Muscle of arm (tissue), 12 donors: ENCODE data around the gene PC. TPM values are rescaled to one million over a fixed set of nuclear protein-coding genes. Genes with fewer than 3 reads are reported as not detected.
"Not testable (repeated sequence)": the region's sequence is repeated elsewhere in the genome, so short reads cannot be mapped to it uniquely, and the experiment has no call there.

Experiments
- DNase-seq: peaks from one replicate; pipeline ENCODE4 v3.0.0-alpha.2; 2013
- polyA plus RNA-seq, 12 donors: library from polyadenylated mRNA; unstranded; fragments of 120-200 nt; gene quantifications; one replicate each; pipeline ENCODE4 v1.2.1, GENCODE V29; 2013; ENCODE audit not compliant: insufficient read length in 12 of 12

PC gene
- polyA plus RNA-seq, 12 donors, result 5.3 to 22.8 (median 15.5) TPM; not detected in 1

DNA sequence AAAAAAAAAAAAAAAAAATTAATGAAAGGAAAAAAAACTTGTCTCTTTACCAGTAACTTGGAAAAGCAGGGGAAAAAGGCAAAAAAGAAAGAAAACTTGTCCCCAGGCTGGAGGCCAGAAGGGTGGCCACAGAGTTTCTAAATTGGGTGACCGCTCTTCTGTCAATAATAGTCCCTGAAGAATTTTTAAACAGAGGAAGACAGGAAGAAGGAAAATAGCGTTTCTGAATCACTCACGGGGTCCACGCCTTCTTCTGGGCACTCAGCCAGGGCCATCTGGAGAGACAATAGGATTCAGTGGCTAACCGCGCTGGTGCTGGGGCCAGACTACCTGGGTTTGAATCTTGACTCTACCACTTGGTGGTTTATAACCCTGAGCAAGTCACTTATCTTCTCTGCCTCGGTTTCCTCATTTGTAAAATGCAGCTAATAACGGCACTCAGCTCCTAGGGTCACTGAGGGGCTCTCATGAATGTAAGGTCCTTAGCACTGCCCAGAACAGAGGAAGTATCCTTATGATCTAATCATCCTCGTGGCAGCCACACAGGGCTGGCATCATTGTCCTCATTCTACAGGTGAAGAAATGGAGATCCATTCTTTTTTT lies 23.9 kb upstream of the PC start:
- DNase-seq, result peak; percentile 87

DNA sequence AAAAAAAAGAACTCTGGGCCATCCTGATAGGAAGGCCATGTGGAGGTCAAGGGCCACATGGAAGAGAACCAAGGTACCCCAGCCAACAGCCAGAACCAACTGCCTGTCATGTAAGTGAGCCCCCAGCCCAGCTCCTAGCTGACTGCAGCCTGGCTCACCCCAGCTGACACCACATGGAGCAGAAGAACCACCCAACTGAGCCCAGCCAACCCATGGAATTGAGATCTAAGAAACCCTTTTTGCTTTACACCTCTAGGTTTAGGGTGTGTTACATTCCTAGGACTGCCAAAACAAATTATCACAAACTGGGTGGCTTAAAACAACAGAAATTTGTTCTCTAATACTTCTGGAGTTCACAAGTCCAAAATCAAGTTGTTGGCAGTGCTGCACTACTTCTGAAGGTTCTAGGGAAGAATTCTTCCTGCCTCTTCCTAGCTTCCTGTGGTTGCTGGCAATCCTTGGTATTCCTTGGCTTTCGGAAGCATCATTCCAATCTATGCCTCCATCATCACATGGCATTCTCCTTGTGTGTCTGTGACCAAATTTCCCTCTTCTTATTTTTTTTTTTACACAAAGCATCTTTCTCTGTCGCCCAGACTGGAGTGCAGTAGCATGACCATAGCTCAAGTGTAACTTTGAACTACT lies 21.3 kb upstream of the PC start:
- DNase-seq, result no peak

DNA sequence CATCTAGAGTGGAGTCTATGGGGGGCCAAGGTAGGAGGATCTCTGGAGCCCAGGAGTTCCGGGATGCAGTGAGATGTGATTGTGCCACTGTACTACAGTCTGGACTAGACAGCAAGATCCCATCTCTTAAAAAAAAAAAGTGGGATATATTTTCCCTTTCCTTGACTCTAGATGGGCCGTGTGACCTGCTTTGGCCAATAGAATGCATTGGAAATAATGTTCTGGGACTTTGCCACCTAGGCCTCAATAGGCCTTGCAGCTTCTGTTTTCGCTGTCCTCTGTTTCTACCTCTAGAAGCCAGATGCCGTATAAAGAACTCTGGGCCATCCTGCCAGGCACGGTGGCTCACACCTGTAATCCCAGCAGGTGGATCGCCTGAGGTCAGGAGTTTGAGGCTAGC lies 20.5 kb upstream of the PC start:
- DNase-seq, result no peak

DNA sequence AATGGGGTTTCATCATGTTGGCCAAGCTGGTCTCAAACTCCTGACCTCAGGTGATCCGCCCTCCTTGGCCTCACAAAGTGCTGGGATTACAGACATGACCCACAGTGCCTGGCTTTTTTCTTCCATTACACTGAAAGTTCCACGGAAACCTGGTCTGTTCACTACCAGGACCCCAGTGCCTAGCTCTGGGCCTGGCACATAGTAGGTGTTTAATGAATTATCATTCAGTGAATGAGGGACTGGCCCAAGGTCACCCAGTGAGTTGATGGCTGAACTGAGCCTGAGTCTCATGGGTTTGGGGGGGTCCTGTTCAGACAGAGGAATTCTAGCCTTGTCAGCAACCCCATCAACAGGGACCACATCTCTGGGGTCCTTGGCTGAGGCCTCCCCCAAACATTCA lies 20.0 kb upstream of the PC start:
- no peak for DNase-seq

DNA sequence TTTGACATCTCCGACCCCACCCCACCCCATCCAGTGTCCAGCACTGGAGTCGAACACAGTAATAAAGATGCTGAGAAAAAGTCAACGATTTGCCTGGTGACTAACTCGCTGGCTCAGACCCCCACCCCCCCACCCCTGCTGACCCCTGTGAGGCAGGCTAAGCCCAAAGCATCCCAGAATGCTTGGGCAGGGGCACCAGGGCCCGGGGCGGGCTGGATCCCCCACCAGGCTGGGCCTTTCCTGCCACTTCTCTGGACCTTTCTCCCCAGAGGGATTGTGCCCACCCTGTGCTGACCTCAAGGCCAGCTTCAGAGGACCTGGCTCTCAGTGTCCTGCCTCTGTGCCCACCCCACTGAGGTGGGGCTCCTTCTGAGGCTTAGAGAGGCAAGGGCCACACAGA lies 18.7 kb upstream of the PC start:
- no peak for DNase-seq

DNA sequence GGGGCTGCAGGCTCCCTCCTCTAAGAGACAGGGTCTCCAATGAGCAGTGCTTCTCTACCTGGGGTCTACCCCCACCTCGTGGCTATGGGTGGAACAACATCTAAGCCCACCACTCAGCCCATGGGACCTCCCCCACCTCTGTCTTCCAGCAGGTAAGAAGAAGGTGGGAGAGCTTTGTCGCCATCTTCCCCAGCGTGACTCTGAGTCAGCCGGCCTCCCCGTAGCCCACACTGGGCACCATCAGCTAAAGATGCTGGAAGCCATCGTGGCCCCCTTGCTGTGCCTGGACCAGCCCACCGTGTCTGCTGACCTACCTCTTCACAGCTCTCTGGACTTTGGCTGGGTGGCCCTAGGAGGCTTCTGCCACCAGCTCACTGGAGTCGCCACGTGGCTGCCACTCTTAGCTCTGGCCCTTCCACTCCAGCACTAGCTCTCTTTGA lies 17.9 kb upstream of the PC start:
- DNase-seq, result no peak

DNA sequence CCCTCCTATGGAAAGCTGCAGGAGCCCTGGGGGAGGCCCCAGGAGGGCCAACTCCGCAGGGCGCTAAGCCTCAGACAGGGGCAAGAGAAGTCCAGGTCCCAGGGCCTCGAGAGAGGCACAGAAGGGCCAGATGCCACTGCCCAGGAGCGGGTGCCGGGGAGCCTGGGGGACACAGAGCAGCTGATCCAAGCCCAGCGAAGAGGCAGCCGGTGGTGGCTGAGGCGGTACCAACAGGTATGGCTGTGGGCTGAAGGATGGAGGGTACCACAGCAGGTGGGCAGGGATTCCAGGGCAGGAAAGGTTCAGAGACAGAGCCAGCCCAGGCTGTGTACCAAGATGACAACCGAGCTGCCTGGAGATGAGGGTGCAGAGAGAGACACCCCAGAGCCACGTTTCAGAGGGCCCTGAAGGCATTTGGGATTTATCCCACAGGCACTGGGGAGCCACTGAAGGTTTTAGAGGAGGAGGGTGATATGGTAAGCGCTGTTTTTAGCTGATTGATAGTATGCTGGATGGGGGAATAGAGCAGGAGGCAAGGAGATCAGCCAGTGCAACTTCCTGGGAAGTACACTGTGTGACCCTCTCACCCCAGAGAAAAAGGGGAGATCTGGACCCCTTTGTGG lies 17.3 kb upstream of the PC start:
- DNase-seq, result no peak

DNA sequence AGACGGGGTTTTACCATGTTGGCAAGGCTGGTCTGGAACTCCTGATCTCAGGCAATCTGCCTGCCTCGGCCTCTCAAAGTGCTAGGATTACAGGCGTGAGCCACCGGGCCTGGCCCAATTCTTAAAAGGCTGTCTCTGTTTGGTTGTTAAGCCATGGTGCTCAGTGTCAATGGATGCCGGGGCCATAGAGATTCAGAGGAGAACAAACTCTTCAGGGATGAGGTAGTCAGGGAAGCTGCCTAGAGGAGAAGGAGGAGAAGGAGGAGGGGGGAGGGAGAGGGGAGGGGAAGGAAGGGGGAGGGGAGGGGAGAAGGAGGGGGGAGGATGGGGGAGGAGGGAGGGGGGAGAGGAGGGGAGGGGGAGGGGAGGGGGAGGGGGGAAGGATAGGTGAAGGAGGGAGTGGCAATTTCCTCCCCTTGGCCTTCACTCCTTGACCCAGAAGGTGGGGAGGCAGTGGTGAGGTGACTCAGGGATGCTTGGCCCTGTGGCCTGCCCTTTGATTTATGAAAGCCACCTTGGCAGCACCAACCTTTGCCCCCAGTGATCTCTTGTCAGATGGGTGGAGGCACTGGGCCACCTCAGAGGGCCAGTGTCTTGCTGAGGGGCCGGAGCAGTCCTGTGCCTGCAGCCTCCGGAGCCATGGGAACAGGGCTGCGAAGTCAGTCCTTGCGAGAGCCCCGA lies 16.7 kb upstream of the PC start, which contains the start of gene C11orf86:
TSS of gene C11orf86 (plus strand) at position 581 of the 681 bp plus-strand sequence. CDS start at position 640, 59 bp downstream.
- DNase-seq, result no peak

DNA sequence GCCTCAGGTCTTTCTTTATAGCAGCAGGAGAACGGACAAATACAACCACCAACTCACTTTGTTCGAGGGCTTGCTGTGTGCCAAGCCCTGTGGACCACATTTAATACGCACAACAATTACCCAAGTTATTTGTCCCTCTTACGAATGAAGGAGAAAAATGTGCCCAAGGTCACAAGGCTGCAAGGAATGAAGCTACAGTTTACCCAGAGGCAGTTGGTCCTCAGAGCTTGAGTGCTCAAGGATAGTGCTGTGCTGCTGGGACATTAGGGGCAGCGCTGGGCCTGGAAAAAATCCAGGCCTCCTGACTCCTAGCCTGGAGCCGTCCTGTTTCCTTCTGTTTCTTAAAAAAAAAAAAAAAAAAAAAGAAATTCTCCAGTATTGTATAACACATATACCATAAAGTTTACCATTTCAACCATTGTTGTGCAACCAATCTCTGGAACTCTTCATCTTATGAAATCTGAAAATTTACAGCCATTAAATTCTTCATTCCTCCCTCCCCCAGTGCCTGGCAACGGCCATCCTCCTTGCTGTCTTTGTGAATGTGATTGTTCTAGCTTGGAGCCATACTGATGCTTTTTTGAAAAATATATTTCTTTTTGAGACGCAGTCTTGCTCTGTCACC lies 15.9 kb upstream of the PC start:
- DNase-seq, result no peak

DNA sequence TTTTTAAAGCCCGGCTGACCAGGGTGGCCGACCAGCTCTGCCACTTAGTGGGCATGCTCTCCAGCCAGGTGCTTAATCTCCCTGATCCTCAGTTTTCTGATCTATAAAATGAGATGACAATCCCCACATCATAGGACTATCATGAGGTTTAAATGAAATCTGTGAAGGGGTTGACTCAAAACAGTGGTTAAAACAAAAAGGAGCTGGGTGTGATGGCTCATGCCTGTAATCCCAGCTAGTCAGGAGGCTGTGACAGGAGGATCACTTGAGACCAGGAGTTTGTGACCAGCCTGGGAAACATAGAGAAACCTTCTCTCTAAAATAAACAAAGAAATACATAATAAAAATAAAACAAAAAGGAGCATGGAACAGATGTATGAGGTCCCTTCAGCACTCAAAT lies 13.3 kb upstream of the PC start:
- no peak for DNase-seq

DNA sequence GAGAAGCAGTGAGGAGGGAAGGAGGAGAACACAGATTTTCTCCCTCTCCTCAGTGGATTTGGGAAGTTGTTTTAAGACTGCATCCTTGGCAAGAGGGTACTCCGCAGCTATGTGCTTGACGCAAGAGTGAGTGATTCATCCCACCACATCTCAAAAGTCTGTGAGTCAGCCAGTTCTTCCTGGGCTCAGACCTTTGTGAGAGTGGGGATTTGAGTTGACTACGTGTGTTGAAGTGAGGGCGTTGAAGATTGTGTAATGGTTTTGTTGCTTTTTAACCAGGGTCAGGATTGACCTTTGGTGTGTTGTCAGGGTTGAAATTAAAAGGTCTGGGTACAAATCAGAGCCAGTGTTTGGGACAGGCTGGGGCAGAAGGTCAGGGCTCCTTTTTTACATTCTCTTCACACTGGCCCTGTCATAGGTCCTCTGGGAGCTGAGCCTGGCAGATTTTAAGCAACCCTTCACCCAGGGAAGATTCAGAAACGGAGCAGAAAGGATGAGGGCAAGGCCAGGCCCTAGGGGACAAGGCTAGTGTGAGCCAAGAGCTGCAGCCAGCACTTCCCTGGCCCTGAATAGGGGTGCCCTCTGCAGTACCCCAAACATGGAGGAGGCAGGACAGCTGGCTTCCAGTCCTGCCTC lies 12.7 kb upstream of the PC start:
- DNase-seq, result no peak

DNA sequence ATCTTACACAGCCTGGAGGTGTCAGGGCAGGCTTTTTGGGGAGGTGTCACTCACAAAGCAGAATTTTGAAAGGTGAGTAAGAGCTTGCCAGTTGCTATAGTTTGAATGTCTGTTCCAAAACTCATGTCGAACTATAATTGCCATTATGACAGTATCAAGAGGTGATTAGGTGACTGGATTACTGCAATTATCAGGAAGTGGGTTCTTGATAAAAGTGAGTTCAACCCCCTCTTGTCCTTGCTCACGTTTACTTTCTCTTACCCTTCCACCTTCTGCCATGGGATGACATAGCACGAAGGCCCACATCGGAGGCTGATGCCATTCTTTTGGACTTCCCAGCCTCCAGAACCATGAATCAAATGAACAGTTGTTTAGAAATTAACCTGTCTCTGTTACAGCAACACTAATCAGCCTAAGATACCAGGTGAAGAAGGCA lies 12.2 kb upstream of the PC start:
- DNase-seq, result no peak

DNA sequence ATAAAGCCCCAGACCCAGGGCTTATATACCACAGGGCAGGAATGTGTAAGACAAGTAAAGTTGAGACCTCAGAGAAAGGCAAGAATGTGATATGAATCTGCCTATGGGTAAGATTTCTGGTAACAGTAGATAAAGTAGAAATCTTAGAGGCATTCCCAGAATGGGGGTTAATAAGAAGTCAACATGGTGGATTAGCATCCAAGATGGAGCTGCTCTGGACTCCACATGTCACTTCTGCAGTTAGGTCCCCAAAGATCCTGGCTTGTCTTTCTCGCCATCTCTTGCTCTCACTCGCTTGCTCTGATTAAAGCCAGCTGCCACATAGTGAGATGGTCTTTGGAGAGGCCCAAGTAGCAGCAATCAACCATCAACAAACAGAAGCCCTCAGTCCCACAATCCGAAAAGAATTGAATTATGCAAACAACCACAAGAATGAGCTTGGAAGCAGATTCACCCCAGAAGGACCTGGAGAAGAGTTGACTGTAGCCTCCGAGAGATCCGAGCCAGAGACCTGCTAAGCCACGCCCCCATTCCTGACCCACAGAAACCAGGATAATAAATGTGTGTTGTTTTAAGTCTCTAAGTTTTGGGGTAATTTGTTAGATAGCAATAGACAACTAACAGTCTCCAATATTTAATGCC lies 11.5 kb upstream of the PC start:
- no peak for DNase-seq

DNA sequence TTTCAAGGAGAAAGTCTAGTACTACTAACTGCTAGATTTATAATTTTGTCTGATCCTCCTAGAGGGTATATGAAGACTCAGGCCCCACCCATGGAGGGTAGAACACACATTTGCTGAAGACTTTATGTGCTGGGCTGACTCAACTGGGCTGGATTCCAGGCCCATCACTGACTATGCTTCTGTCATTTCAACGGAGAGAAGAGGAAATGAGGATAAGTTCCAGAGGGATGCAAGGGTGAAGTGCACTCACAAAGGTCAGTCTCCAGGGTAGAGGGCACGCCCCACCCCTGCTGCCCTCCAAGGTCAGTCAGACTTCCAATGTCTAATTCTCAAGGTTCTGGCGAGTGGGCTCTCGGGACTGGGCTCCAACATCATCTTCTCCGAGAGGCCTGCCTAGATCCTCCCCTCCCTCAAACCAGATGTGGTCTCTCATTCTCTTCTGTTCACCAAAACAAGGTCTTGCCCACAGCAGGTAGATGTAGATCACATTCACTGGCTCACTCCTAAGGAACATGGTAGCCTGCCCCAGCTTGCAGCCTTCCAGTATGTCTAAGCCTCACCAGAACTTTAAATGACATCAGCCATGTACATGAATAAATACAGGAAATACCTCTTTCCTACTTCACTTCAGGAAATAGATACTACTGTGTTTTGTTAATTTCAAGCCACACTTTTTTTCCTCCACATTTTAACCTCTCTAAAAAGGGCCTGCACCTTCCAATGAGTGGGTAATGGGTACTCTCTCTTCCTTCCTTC lies 9.7 kb upstream of the PC start:
- no peak for DNase-seq

DNA sequence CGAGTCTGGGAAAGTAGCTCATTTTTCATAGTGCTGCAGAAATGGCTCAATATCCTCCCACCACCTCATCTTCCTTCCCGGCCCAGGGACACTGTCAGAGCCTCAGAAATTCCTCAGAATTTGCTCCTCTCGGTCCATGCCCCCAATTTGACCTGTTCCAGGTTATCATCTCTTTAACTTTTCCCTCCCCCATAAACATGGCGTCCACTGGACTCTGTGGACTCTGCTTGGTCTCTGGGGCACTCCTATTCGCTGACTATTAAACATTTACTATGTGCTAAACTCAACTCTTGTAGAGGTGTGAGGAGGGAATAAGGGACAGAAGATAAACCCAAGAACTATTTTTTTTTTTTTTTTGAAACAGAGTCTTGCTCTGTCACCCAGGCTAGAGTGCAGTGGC lies 8.2 kb upstream of the PC start:
- no peak for DNase-seq

DNA sequence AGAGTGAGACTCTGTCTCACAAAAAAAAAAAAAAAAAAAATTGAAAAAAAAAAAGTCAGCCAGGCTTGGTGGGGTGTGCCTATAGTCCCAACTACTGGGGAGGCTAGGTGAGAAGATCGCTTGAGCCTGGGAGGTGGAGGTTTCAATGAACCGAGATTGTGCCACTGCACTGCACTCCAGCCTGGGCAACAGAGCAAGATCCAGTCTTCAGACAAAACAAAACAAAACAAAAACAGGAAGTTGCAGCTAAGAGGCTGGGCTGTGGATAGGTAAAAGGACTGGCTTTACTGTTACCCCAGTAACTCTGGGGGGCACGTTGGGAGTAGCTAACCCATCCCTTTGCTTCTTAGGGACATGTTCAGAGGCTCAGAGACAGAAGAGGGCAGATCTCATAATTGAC lies 6.3 kb upstream of the PC start:
- no peak for DNase-seq

DNA sequence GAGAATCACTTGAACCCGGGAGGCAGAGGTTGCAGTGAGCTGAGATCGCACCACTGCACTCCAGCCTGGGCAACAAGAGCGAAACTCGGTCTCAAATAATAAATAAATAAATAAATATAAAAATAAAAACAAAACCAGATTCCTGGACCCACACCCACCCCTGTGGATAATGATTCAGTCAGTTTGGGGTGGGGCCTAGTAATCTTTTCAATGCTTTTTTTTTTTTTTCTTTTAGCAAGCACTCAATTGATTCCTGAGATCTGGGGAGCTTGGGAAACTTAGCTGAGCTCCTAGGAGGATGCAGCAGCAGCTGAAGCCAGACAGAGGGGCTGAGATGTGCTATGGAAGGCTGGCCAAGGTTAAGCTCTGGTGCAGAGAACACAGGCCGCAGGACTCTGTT lies 4.6 kb upstream of the PC start:
- no peak for DNase-seq

DNA sequence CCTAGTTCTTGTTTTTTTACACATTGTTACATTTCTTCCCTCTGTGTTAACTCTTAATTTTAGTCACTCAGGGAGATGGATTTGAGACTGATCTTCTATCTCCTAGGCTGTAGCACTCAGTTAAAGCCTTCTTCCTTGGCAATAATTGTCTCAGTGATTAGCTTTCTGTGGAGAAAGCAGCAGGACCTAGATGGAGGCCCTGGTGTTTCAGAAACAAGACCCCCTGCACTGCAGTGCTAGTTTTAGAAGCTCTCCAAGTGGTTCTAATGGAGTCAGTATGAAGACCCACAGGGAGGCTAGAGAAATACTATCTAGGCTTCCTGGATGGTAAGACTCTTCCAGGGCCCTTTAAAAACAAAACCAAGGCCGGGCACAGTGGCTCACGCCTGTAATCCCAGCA lies 4.1 kb upstream of the PC start:
- no peak for DNase-seq

DNA sequence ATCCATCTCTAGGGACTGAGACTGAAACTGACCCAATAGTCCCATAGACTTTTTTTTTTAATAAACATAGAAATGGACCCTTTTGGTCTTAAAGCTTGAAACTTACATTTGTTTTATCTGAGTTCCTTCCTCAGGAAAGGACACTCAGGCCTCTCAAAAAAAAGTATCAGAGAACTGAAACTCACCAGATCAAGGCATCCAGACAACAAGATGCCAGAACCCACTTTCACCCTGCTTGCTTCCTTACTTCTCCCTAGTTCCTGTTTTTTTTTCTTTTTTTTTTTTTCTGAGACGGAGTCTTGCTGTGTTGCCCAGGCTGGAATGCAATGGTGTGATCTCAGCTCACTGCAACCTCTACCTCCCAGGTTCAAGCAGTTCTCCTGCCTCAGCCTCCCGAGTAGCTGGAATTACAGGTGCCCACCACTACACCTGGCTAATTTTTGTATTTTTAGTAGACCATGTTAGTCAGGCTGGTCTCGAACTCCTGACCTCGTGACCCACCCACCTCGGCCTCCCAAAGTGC lies 3.6 kb upstream of the PC start:
- not testable (repeated sequence) for DNase-seq

DNA sequence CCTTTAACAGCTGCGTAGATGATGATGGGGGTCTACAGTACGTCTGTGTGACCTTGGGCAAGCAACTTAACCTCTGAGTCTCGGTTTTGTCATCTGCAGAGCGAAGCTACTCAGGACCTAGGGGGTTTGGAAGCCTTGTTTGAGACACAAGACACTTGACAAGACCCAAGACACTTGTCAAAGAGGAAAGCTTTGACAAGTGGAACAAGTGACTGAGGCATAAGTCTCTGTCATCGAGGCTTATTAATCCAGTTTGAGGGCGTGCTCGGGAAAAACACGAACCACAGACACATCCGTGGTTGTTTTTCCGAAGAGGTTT lies 732 bp upstream of the PC start:
- DNase-seq, result no peak

DNA sequence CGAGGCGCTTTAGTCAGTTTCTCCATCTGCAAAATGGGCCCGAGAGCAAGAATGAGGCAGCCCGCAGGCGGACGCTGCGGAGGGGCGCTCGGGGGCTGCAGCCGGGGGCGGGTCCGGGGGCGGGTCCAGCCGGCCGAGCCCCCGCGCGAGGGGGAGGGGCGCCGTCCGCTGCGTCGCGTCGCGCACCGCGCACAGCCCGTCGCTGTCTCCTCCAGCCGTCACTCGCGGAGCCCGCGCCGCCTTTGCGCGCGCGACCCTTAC lies 282 bp downstream of the PC start:
- DNase-seq, result no peak
